ENCODE results near the gene TBC1D3G. TPM values are rescaled to one million over a fixed set of nuclear protein-coding genes. Genes with fewer than 3 reads are reported as not detected.
"Not testable (repeated sequence)": the region's sequence is repeated elsewhere in the genome, so short reads cannot be mapped to it uniquely, and the experiment has no call there.

The TBC1D3G gene
- total RNA-seq, result not detected

DNA sequence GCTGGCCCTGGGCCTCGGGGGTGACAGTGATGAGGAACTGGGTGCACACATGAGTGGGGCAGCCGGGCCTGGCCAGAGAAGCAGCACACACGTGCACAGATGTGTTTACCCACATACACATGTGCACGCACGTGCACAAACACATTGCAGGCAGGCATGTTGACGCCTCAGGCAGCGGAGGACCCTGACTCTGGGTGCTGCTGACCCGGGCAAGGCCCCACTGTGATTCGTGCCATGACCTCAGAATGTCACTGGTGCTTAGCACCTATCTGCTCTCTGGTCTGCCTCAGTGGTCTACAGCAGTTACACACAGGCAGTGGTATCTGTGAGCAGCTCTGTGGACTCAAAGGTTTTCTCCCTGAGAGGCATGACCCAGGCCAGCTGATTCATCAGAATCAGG, at the start of gene TBC1D3G:
Gene TBC1D3G, plus strand, starts transcription at position 301 of the 400 bp plus-strand sequence. CDS start 1,528 bp downstream, outside the sequence.
- not testable (repeated sequence) for H3K27me3 ChIP-seq (replicated peaks; ENCODE audit: insufficient read depth); H3K4me3 ChIP-seq; DNase-seq (ENCODE audit: low spot score); H3K36me3 ChIP-seq; H3K9me3 ChIP-seq; ATAC-seq (ENCODE audit: insufficient number of reproducible peaks, low FRiP score, low read depth); H3K27ac ChIP-seq; H3K4me1 ChIP-seq (ENCODE audit: control insufficient read depth in 1 of 2, low read depth in 2 of 2)

DNA sequence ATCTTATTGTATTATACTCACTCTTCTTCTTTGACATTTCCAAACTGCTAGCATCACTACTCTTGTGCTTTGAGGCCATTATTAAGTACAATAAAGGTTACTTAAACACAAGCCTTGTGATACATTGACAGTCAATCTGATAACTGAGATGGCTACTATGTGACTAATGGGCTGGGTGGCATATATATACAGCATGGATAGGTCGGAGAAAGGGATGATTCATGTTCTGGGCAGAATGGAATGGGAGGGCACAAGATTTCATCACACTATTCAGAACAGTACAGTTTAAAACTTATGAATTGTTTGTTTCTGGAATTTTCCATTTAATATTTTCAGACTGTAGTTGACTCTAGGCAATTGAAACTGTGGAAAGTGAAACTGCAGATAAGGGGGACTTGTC, 40.4 kb upstream of the TBC1D3G start:
- H3K4me1 ChIP-seq (ENCODE audit: control insufficient read depth in 1 of 2, low read depth in 2 of 2); H3K9me3 ChIP-seq; H3K4me3 ChIP-seq; DNase-seq (ENCODE audit: low spot score); H3K27ac ChIP-seq; ATAC-seq (ENCODE audit: insufficient number of reproducible peaks, low FRiP score, low read depth); H3K36me3 ChIP-seq; H3K27me3 ChIP-seq (replicated peaks; ENCODE audit: insufficient read depth): not testable (repeated sequence)

DNA sequence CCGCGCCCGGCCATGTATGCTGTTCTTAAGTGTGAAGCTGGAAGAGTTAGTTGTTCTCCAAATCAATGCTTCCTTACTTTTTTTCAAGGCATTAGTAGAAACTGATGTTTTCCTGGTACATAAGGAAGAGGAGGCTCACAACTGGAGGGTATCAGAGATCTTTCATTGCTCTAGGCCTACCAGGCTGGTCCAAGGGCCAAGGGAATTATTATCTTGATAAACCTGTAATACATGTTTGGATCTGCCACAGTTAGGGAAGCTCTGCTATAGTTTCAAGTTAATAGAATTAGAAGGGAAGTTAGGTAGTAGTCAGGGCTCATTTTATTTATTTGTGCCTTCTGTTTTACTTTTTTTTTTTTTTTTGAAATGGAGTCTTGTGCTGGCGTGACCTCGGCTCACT, 39.5 kb upstream of the TBC1D3G start:
- ATAC-seq (ENCODE audit: insufficient number of reproducible peaks, low FRiP score, low read depth); H3K27ac ChIP-seq; DNase-seq (ENCODE audit: low spot score); H3K9me3 ChIP-seq; H3K4me1 ChIP-seq (ENCODE audit: control insufficient read depth in 1 of 2, low read depth in 2 of 2); H3K36me3 ChIP-seq; H3K4me3 ChIP-seq; H3K27me3 ChIP-seq (replicated peaks; ENCODE audit: insufficient read depth): not testable (repeated sequence)

GRCh38 chr17:36289965-36290612, 33.6 kb upstream of the TBC1D3G start:
- not testable (repeated sequence) for DNase-seq (ENCODE audit: low spot score); H3K36me3 ChIP-seq

GRCh38 chr17:36295161-36295560, 28.5 kb upstream of the TBC1D3G start:
- H3K4me3 ChIP-seq; H3K9me3 ChIP-seq; H3K27ac ChIP-seq; H3K4me1 ChIP-seq (ENCODE audit: control insufficient read depth in 1 of 2, low read depth in 2 of 2); H3K27me3 ChIP-seq (replicated peaks; ENCODE audit: insufficient read depth); ATAC-seq (ENCODE audit: insufficient number of reproducible peaks, low FRiP score, low read depth); H3K36me3 ChIP-seq; DNase-seq (ENCODE audit: low spot score): not testable (repeated sequence)

More at GRCh38 chr17:36289965-36290612, 33.6 kb upstream of the TBC1D3G start:
- not testable (repeated sequence) for H3K27me3 ChIP-seq (replicated peaks; ENCODE audit: insufficient read depth); ATAC-seq (ENCODE audit: insufficient number of reproducible peaks, low FRiP score, low read depth); H3K9me3 ChIP-seq; H3K27ac ChIP-seq; H3K4me1 ChIP-seq (ENCODE audit: control insufficient read depth in 1 of 2, low read depth in 2 of 2); H3K4me3 ChIP-seq

GRCh38 chr17:36315736-36316135, 7.9 kb upstream of the TBC1D3G start:
- not testable (repeated sequence) for H3K4me3 ChIP-seq; H3K9me3 ChIP-seq; H3K27ac ChIP-seq; H3K27me3 ChIP-seq (replicated peaks; ENCODE audit: insufficient read depth); H3K4me1 ChIP-seq (ENCODE audit: control insufficient read depth in 1 of 2, low read depth in 2 of 2); DNase-seq (ENCODE audit: low spot score); ATAC-seq (ENCODE audit: insufficient number of reproducible peaks, low FRiP score, low read depth); H3K36me3 ChIP-seq

- not testable (repeated sequence) for ATAC-seq (ENCODE audit: insufficient number of reproducible peaks, low FRiP score, low read depth); H3K9me3 ChIP-seq; DNase-seq (ENCODE audit: low spot score); H3K27ac ChIP-seq; H3K4me1 ChIP-seq (ENCODE audit: control insufficient read depth in 1 of 2, low read depth in 2 of 2); H3K36me3 ChIP-seq; H3K4me3 ChIP-seq; H3K27me3 ChIP-seq (replicated peaks; ENCODE audit: insufficient read depth)
Measured at GRCh38 chr17:36362496-36362895, 38.8 kb downstream of the TBC1D3G start.

- not testable (repeated sequence) for H3K4me1 ChIP-seq (ENCODE audit: control insufficient read depth in 1 of 2, low read depth in 2 of 2); H3K36me3 ChIP-seq; H3K27me3 ChIP-seq (replicated peaks; ENCODE audit: insufficient read depth); H3K4me3 ChIP-seq; H3K9me3 ChIP-seq; ATAC-seq (ENCODE audit: insufficient number of reproducible peaks, low FRiP score, low read depth); DNase-seq (ENCODE audit: low spot score); H3K27ac ChIP-seq
Measured at GRCh38 chr17:36375938-36376337, 52.3 kb downstream of the TBC1D3G start.

Other genes with a start within 250 kb of the TBC1D3G start
- 10 to 100 TPM in 1 of 2 donors, 1 to 10 TPM in 1; 7.3 to 42.9 TPM for gene CCL3, start 233.7 kb upstream of the TBC1D3G start, total RNA-seq
- gene CCL4, start 220.1 kb upstream of the TBC1D3G start, total RNA-seq, result 10 to 100 TPM in 1 of 2 donors, 1 to 10 TPM in 1; 5.8 to 16.5 TPM
- 1 to 10 TPM in 1 of 2 donors, not detected in 1; 4.0 TPM for gene TBC1D3B, start 147.2 kb upstream of the TBC1D3G start, total RNA-seq
- gene CCL3L1, start 127.1 kb upstream of the TBC1D3G start, total RNA-seq, result 1 to 10 TPM in 1 of 2 donors, not detected in 1; 1.2 TPM
- under 1 TPM in 1 of 2 donors, not detected in 1; 0.41 TPM for gene CCL4L2, start 112.8 kb upstream of the TBC1D3G start, total RNA-seq
- gene TBC1D3I, start 59.3 kb upstream of the TBC1D3G start, total RNA-seq, result under 1 TPM in 1 of 2 donors, not detected in 1; 0.63 TPM
- gene TBC1D3H, start 64.6 kb downstream of the TBC1D3G start, total RNA-seq, result under 1 TPM in 1 of 2 donors, not detected in 1; 0.27 TPM
- gene ZNHIT3, start 162.8 kb downstream of the TBC1D3G start, total RNA-seq, result 10 to 100 TPM; 13.8 to 27.1 TPM
- 10 to 100 TPM; 43.9 to 66.7 TPM for gene MYO19, start 211.0 kb downstream of the TBC1D3G start, total RNA-seq
- 10 to 100 TPM in 1 of 2 donors, 1 to 10 TPM in 1; 1.8 to 10.7 TPM for gene PIGW, start 211.1 kb downstream of the TBC1D3G start, total RNA-seq
- gene GGNBP2, start 221.0 kb downstream of the TBC1D3G start, total RNA-seq, result 10 to 100 TPM; 57.3 to 69.8 TPM